NCI-H1105 treated with DMSO at 0.1 percent for 48 hours (cell line): ENCODE data around the gene CTDSPL.

Experiments used
- DNase-seq: peaks from one replicate; lab custom pipeline; 2025; lab: John Stamatoyannopoulos, UW

Gene CTDSPL

GRCh38 chr3:37916685-37917084 is 55.0 kb downstream of the CTDSPL start:
- DNase-seq = no peak

GRCh38 chr3:37918627-37919026 is 56.9 kb downstream of the CTDSPL start:
- DNase-seq = no peak

- DNase-seq = no peak
Observed at GRCh38 chr3:37920156-37920699, 58.5 kb downstream of the CTDSPL start.

GRCh38 chr3:37921025-37921424 is 59.3 kb downstream of the CTDSPL start:
- no peak for DNase-seq

- no peak for DNase-seq
Observed at GRCh38 chr3:37922721-37923568, 61.3 kb downstream of the CTDSPL start.

- DNase-seq = no peak
Observed at GRCh38 chr3:37923569-37924040, 61.9 kb downstream of the CTDSPL start.

- no peak for DNase-seq
Observed at GRCh38 chr3:37924453-37924852, 62.8 kb downstream of the CTDSPL start.

GRCh38 chr3:37925157-37925556 is 63.5 kb downstream of the CTDSPL start:
- no peak for DNase-seq

GRCh38 chr3:37926611-37927010 is 64.9 kb downstream of the CTDSPL start:
- DNase-seq = no peak

GRCh38 chr3:37930495-37930894 is 68.8 kb downstream of the CTDSPL start:
- no peak for DNase-seq

- DNase-seq = no peak
Observed at GRCh38 chr3:37932505-37932904, 70.8 kb downstream of the CTDSPL start.

- no peak for DNase-seq
Observed at GRCh38 chr3:37934631-37935289, 73.1 kb downstream of the CTDSPL start.

- DNase-seq = no peak
Observed at GRCh38 chr3:37935290-37935668, 73.6 kb downstream of the CTDSPL start.

GRCh38 chr3:37935756-37936666 is 74.3 kb downstream of the CTDSPL start:
- no peak for DNase-seq

- no peak for DNase-seq
Observed at GRCh38 chr3:37937156-37937555, 75.5 kb downstream of the CTDSPL start.

GRCh38 chr3:37938011-37938410 is 76.3 kb downstream of the CTDSPL start:
- DNase-seq = no peak

GRCh38 chr3:37940242-37940908 is 78.7 kb downstream of the CTDSPL start:
- no peak for DNase-seq

- no peak for DNase-seq
Observed at GRCh38 chr3:37941608-37942508, 80.2 kb downstream of the CTDSPL start.

- DNase-seq = no peak
Observed at GRCh38 chr3:37942646-37943045, 81.0 kb downstream of the CTDSPL start.

- no peak for DNase-seq
Observed at GRCh38 chr3:37943126-37943525, 81.4 kb downstream of the CTDSPL start.
